KMS-11 (cell line): ENCODE data around the gene NSD2.

Experiments
- H2AFZ ChIP-seq: fragments of 200-600 bp; sonication (generic); 2 replicates; pipeline ENCODE4 v1.6.1; 2016; ENCODE audit warnings: antibody characterized with exemption, mixed run types, low read depth
- H3K27ac ChIP-seq: fragments of 200-600 bp; sonication (generic); 2 replicates; pipeline ENCODE4 v1.6.1; 2016; ENCODE audit warnings: mild to moderate bottlenecking, mixed run types
- H3K27me3 ChIP-seq: fragments of 200-600 bp; sonication (generic); 2 replicates; pipeline ENCODE4 v1.6.1; 2017; ENCODE audit warnings: mild to moderate bottlenecking, low read depth, mixed run types, moderate library complexity; ENCODE audit not compliant: insufficient read depth
- H3K36me3 ChIP-seq: fragments of 200-600 bp; sonication (generic); 2 replicates; pipeline ENCODE4 v1.6.1; 2017; ENCODE audit warnings: mild to moderate bottlenecking, mixed run types; ENCODE audit not compliant: insufficient read depth
- H3K4me1 ChIP-seq: fragments of 200-600 bp; sonication (generic); 2 replicates; pipeline ENCODE4 v1.6.1; 2016; ENCODE audit warnings: mild to moderate bottlenecking, low read depth, mixed run types; ENCODE audit not compliant: poor library complexity, severe bottlenecking
- H3K4me2 ChIP-seq: fragments of 200-600 bp; sonication (generic); 2 replicates; pipeline ENCODE4 v1.7.0; 2016; ENCODE audit warnings: mild to moderate bottlenecking, mixed run types
- H3K4me3 ChIP-seq: fragments of 200-600 bp; sonication (generic); IDR thresholded peaks from 2 replicates; pipeline ENCODE4 v1.6.1; 2017; ENCODE audit warnings: low read depth, low read length, mixed read lengths; ENCODE audit not compliant: insufficient read depth
- H3K79me2 ChIP-seq: fragments of 200-600 bp; sonication (generic); 2 replicates; pipeline ENCODE4 v1.6.1; 2016; ENCODE audit warnings: low read depth, mixed run types; ENCODE audit not compliant: insufficient read depth
- H3K9ac ChIP-seq: fragments of 200-600 bp; sonication (generic); 2 replicates; pipeline ENCODE4 v1.6.1; 2016; ENCODE audit warnings: mild to moderate bottlenecking, mixed run types
- H4K20me1 ChIP-seq: fragments of 200-600 bp; sonication (generic); 2 replicates; pipeline ENCODE4 v1.6.1; 2016; ENCODE audit warnings: mild to moderate bottlenecking, mixed run types; ENCODE audit not compliant: insufficient read depth
- TF ChIP-seq, protein P1 (sequence below): fragments of 200-600 bp; sonication (generic); conservative IDR thresholded peaks from 2 replicates; pipeline ENCODE4 v1.6.1; 2017; ENCODE audit warnings: low read depth, mild to moderate bottlenecking, antibody characterized with exemption, low read length, moderate library complexity, mixed read lengths

The NSD2 gene

DNA sequence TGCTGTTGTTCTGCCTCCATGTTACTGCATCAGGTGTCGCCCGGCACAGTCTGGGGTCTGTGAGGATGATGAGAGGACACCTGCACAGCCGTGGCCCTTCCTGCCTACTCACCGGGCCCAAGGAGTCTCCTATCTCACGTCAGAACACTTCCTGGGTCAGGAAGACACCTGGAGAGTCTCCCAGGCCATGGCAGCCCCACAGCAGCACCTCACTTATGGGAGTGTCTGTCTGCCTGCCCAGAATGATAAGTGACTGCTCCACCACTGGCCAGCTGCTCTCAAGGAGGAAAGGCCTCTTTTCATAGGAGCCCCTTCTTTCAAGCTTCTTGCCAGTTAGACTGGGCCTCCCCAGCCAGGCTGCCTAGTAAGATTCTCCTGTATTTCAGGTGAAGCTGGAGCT, 81.5 kb downstream of the NSD2 start:
- H3K27me3 ChIP-seq = no peaks in the 10 kb centered on the region
- H3K4me2 ChIP-seq = no peak overlapping the region
- no peaks in the 10 kb centered on the region for H4K20me1 ChIP-seq
- no peak overlapping the region; the same call in 1 of the 2 replicates for H3K27ac ChIP-seq
- no peak overlapping the region for H2AFZ ChIP-seq
- H3K9ac ChIP-seq = no peak overlapping the region
- TF ChIP-seq, protein P1, sequence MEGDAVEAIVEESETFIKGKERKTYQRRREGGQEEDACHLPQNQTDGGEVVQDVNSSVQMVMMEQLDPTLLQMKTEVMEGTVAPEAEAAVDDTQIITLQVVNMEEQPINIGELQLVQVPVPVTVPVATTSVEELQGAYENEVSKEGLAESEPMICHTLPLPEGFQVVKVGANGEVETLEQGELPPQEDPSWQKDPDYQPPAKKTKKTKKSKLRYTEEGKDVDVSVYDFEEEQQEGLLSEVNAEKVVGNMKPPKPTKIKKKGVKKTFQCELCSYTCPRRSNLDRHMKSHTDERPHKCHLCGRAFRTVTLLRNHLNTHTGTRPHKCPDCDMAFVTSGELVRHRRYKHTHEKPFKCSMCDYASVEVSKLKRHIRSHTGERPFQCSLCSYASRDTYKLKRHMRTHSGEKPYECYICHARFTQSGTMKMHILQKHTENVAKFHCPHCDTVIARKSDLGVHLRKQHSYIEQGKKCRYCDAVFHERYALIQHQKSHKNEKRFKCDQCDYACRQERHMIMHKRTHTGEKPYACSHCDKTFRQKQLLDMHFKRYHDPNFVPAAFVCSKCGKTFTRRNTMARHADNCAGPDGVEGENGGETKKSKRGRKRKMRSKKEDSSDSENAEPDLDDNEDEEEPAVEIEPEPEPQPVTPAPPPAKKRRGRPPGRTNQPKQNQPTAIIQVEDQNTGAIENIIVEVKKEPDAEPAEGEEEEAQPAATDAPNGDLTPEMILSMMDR = no peak
- H3K4me1 ChIP-seq = no peaks in the 10 kb centered on the region
- peaks cover 4% of the 10 kb centered on the region; the same call in 1 of the 2 replicates for H3K36me3 ChIP-seq
- no peak overlapping the region for H3K4me3 ChIP-seq
- H3K79me2 ChIP-seq = no peaks in the 10 kb centered on the region; the same call in 1 of the 2 replicates

GRCh38 chr4:1953335-1953734, 82.1 kb downstream of the NSD2 start:
- Histone ChIP-seq H3K79me2 (no peaks in the 10 kb centered on the region; the same call in 1 of the 2 replicates), H3K4me1 (no peaks in the 10 kb centered on the region), H3K9ac (no peak overlapping the region), H3K36me3 (peaks cover 4% of the 10 kb centered on the region; the same call in 1 of the 2 replicates), H3K27ac (no peak overlapping the region; the same call in 1 of the 2 replicates), H3K27me3 (no peaks in the 10 kb centered on the region), H2AFZ (no peak overlapping the region), H3K4me2 (no peak overlapping the region), H3K4me3 (no peak overlapping the region), H4K20me1 (no peaks in the 10 kb centered on the region)
- TF ChIP-seq, protein P1 = no peak

- no peak overlapping the region for H3K4me2 ChIP-seq
- no peak overlapping the region for H3K9ac ChIP-seq
- no peak overlapping the region for H3K4me3 ChIP-seq
- H2AFZ ChIP-seq = no peak overlapping the region
- no peaks in the 10 kb centered on the region for H3K4me1 ChIP-seq
- peaks cover 4% of the 10 kb centered on the region; the same call in 1 of the 2 replicates for H3K36me3 ChIP-seq
- H4K20me1 ChIP-seq = no peaks in the 10 kb centered on the region
- TF ChIP-seq, protein P1 = no peak
- H3K27ac ChIP-seq = no peak overlapping the region
- peaks cover 5% of the 10 kb centered on the region; the same call in 1 of the 2 replicates for H3K79me2 ChIP-seq
- H3K27me3 ChIP-seq = no peaks in the 10 kb centered on the region
Measured at GRCh38 chr4:1956631-1957030, 85.4 kb downstream of the NSD2 start.

- Histone ChIP-seq H3K9ac (no peak overlapping the region), H3K4me1 (no peaks in the 10 kb centered on the region), H3K27me3 (no peaks in the 10 kb centered on the region), H2AFZ (no peak overlapping the region), H3K27ac (no peak overlapping the region), H3K79me2 (peaks cover 5% of the 10 kb centered on the region; the same call in 1 of the 2 replicates), H3K36me3 (peaks cover 4% of the 10 kb centered on the region), H3K4me3 (no peak overlapping the region), H3K4me2 (no peak overlapping the region), H4K20me1 (no peaks in the 10 kb centered on the region)
- TF ChIP-seq, protein P1 = no peak
Measured at GRCh38 chr4:1958276-1959103, 87.3 kb downstream of the NSD2 start.
